NOMO-1 treated with DMSO at 0.1 percent for 48 hours (cell line): ENCODE results near the gene MYLK3.

Source experiments
- DNase-seq: peaks from one replicate; lab custom pipeline; 2025; ENCODE audit not compliant: unreplicated experiment; lab: John Stamatoyannopoulos, UW

The MYLK3 gene

GRCh38 chr16:46728806-46729205 lies 19.3 kb downstream of the MYLK3 start:
- DNase-seq, result no peak

- no peak for DNase-seq
Measured at GRCh38 chr16:46727630-46728029, 20.5 kb downstream of the MYLK3 start.

- DNase-seq, result no peak
Measured at GRCh38 chr16:46727184-46727583, 21.0 kb downstream of the MYLK3 start.

GRCh38 chr16:46721885-46722284 lies 26.3 kb downstream of the MYLK3 start:
- no peak for DNase-seq

- DNase-seq, result no peak
Measured at GRCh38 chr16:46720619-46721018, 27.5 kb downstream of the MYLK3 start.

GRCh38 chr16:46719528-46719927 lies 28.6 kb downstream of the MYLK3 start:
- DNase-seq, result no peak

- DNase-seq, result no peak
Measured at GRCh38 chr16:46718214-46718613, 29.9 kb downstream of the MYLK3 start.

GRCh38 chr16:46717692-46718091 lies 30.5 kb downstream of the MYLK3 start:
- DNase-seq, result no peak

- no peak for DNase-seq
Measured at GRCh38 chr16:46715769-46716305, 32.3 kb downstream of the MYLK3 start.

- no peak for DNase-seq
Measured at GRCh38 chr16:46714797-46715591, 33.1 kb downstream of the MYLK3 start.

GRCh38 chr16:46713634-46714033 lies 34.5 kb downstream of the MYLK3 start:
- DNase-seq, result no peak

GRCh38 chr16:46712911-46713310 lies 35.2 kb downstream of the MYLK3 start:
- peak; percentile 90 for DNase-seq

- no peak for DNase-seq
Measured at GRCh38 chr16:46711106-46712058, 36.8 kb downstream of the MYLK3 start.

GRCh38 chr16:46709469-46710005 lies 38.6 kb downstream of the MYLK3 start:
- DNase-seq, result peak; percentile 25

GRCh38 chr16:46706642-46707041 lies 41.5 kb downstream of the MYLK3 start:
- DNase-seq, result no peak

- DNase-seq, result no peak
Measured at GRCh38 chr16:46702030-46702429, 46.1 kb downstream of the MYLK3 start.

- DNase-seq, result no peak
Measured at GRCh38 chr16:46701615-46702014, 46.5 kb downstream of the MYLK3 start.

GRCh38 chr16:46700048-46700447 lies 48.1 kb downstream of the MYLK3 start:
- no peak for DNase-seq

GRCh38 chr16:46696957-46697356 lies 51.2 kb downstream of the MYLK3 start:
- no peak for DNase-seq

- no peak for DNase-seq
Measured at GRCh38 chr16:46695937-46696336, 52.2 kb downstream of the MYLK3 start.

GRCh38 chr16:46693598-46693997 lies 54.5 kb downstream of the MYLK3 start:
- no peak for DNase-seq
